Liver (tissue), 3 donors: ENCODE results near the gene SEMA5A.

ENCODE experiments used
- HNF4A ChIP-seq, 2 donors: conservative IDR thresholded peaks; 2 replicates each; pipeline ENCODE4 v1.6.1; 2016; ENCODE audit warnings: antibody characterized with exemption in 2 of 2, mild to moderate bottlenecking in 2 of 2
- HNF4G ChIP-seq: IDR thresholded peaks from 2 replicates; pipeline ENCODE4 v1.6.1; 2016; ENCODE audit warnings: antibody characterized with exemption
- NR2F2 ChIP-seq: IDR thresholded peaks from 2 replicates; pipeline ENCODE4 v1.6.1; 2016; ENCODE audit warnings: antibody characterized with exemption
- RAD21 ChIP-seq, 2 donors: IDR thresholded peaks; 2 replicates each; pipeline ENCODE4 v1.6.1; 2016; ENCODE audit warnings: antibody characterized with exemption in 2 of 2, mild to moderate bottlenecking in 2 of 2
- RXRA ChIP-seq, 2 donors: IDR thresholded peaks; 2 replicates each; pipeline ENCODE4 v1.6.1; 2017 to 2018; ENCODE audit warnings: antibody characterized with exemption in 2 of 2, mild to moderate bottlenecking in 1 of 2
- SP1 ChIP-seq: IDR thresholded peaks from 2 replicates; pipeline ENCODE4 v1.6.1; 2018; ENCODE audit warnings: antibody characterized with exemption, mild to moderate bottlenecking
- TAF1 ChIP-seq: conservative IDR thresholded peaks from 2 replicates; pipeline ENCODE4 v1.6.1; 2016; ENCODE audit warnings: antibody characterized with exemption, mild to moderate bottlenecking
- YY1 ChIP-seq: IDR thresholded peaks from 2 replicates; pipeline ENCODE4 v1.6.1; 2016; ENCODE audit warnings: antibody characterized with exemption, mild to moderate bottlenecking
- TF ChIP-seq, protein P1 (sequence below): fragments of 150-350 bp; IDR thresholded peaks from 2 replicates; pipeline ENCODE4 v1.5.1; 2017; ENCODE audit warnings: improper control_type of control experiment, low read depth, low read length; ENCODE audit not compliant: missing input control
- TF ChIP-seq, protein P2 (sequence below): IDR thresholded peaks from 2 replicates; pipeline ENCODE4 v1.6.1; 2016; ENCODE audit warnings: antibody characterized with exemption
- TF ChIP-seq, protein P3 (sequence below): IDR thresholded peaks from 2 replicates; pipeline ENCODE4 v1.6.1; 2016; ENCODE audit warnings: antibody characterized with exemption, mild to moderate bottlenecking
- TF ChIP-seq, protein P4 (sequence below): IDR thresholded peaks from 2 replicates; pipeline ENCODE4 v1.6.1; 2016; ENCODE audit warnings: antibody characterized with exemption
- TF ChIP-seq, protein P5 (sequence below): IDR thresholded peaks from 2 replicates; pipeline ENCODE4 v1.6.1; 2016; ENCODE audit warnings: antibody characterized with exemption
- donor health status: healthy.
- donor health status: healthy.

DNA sequence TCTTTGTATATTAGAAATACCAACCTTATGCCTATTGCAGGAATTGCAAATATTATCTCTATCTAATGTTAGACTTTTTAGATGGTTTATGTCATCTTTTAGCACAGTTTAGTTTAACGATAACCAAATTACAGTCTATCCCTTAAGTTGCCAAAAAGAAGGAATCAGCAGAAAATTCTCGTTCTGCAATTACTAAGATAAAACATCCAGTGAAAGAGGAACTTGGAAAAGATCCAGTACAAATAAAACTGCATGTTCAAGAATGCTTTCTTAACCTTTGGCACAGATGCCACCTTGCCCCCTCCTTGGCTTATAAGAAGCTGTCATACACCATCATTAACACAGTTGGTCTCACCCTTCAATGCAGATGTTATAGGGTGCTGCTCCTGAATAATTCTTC, 124.0 kb downstream of the SEMA5A start:
- TF ChIP-seq, protein P1, sequence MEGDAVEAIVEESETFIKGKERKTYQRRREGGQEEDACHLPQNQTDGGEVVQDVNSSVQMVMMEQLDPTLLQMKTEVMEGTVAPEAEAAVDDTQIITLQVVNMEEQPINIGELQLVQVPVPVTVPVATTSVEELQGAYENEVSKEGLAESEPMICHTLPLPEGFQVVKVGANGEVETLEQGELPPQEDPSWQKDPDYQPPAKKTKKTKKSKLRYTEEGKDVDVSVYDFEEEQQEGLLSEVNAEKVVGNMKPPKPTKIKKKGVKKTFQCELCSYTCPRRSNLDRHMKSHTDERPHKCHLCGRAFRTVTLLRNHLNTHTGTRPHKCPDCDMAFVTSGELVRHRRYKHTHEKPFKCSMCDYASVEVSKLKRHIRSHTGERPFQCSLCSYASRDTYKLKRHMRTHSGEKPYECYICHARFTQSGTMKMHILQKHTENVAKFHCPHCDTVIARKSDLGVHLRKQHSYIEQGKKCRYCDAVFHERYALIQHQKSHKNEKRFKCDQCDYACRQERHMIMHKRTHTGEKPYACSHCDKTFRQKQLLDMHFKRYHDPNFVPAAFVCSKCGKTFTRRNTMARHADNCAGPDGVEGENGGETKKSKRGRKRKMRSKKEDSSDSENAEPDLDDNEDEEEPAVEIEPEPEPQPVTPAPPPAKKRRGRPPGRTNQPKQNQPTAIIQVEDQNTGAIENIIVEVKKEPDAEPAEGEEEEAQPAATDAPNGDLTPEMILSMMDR, result no peak
- TF ChIP-seq, protein P2, sequence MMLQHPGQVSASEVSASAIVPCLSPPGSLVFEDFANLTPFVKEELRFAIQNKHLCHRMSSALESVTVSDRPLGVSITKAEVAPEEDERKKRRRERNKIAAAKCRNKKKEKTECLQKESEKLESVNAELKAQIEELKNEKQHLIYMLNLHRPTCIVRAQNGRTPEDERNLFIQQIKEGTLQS, result no peak
- no peak for TF ChIP-seq YY1
- no peak for TF ChIP-seq TAF1
- TF ChIP-seq, protein P3, sequence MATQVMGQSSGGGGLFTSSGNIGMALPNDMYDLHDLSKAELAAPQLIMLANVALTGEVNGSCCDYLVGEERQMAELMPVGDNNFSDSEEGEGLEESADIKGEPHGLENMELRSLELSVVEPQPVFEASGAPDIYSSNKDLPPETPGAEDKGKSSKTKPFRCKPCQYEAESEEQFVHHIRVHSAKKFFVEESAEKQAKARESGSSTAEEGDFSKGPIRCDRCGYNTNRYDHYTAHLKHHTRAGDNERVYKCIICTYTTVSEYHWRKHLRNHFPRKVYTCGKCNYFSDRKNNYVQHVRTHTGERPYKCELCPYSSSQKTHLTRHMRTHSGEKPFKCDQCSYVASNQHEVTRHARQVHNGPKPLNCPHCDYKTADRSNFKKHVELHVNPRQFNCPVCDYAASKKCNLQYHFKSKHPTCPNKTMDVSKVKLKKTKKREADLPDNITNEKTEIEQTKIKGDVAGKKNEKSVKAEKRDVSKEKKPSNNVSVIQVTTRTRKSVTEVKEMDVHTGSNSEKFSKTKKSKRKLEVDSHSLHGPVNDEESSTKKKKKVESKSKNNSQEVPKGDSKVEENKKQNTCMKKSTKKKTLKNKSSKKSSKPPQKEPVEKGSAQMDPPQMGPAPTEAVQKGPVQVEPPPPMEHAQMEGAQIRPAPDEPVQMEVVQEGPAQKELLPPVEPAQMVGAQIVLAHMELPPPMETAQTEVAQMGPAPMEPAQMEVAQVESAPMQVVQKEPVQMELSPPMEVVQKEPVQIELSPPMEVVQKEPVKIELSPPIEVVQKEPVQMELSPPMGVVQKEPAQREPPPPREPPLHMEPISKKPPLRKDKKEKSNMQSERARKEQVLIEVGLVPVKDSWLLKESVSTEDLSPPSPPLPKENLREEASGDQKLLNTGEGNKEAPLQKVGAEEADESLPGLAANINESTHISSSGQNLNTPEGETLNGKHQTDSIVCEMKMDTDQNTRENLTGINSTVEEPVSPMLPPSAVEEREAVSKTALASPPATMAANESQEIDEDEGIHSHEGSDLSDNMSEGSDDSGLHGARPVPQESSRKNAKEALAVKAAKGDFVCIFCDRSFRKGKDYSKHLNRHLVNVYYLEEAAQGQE, result no peak
- no peak for TF ChIP-seq NR2F2
- TF ChIP-seq, protein P4, sequence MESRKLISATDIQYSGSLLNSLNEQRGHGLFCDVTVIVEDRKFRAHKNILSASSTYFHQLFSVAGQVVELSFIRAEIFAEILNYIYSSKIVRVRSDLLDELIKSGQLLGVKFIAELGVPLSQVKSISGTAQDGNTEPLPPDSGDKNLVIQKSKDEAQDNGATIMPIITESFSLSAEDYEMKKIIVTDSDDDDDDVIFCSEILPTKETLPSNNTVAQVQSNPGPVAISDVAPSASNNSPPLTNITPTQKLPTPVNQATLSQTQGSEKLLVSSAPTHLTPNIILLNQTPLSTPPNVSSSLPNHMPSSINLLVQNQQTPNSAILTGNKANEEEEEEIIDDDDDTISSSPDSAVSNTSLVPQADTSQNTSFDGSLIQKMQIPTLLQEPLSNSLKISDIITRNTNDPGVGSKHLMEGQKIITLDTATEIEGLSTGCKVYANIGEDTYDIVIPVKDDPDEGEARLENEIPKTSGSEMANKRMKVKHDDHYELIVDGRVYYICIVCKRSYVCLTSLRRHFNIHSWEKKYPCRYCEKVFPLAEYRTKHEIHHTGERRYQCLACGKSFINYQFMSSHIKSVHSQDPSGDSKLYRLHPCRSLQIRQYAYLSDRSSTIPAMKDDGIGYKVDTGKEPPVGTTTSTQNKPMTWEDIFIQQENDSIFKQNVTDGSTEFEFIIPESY, result no peak
- TF ChIP-seq SP1, result no peak
- TF ChIP-seq HNF4A (conservative IDR thresholded peaks at IDR 0.05), result no peak
- TF ChIP-seq RAD21 (IDR thresholded peaks at IDR 0.05), result no peak
- TF ChIP-seq, protein P5, sequence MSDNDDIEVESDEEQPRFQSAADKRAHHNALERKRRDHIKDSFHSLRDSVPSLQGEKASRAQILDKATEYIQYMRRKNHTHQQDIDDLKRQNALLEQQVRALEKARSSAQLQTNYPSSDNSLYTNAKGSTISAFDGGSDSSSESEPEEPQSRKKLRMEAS, result no peak
- no peak for TF ChIP-seq HNF4G
- TF ChIP-seq RXRA (IDR thresholded peaks at IDR 0.05), result no peak
